Hepatocyte (in vitro differentiated cells): Measurements from ENCODE around the gene LIN54.

Source experiments
- EZH2 ChIP-seq: fragments of 200-600 bp; sonication (generic); IDR thresholded peaks from 2 replicates; pipeline ENCODE4 v1.6.1; 2016; ENCODE audit warnings: antibody characterized with exemption, mild to moderate bottlenecking, borderline replicate concordance
- EZH2phosphoT487 ChIP-seq: fragments of 200-600 bp; sonication (generic); IDR thresholded peaks from one replicate; pipeline ENCODE4 v1.6.1; 2018; ENCODE audit warnings: antibody characterized with exemption, mild to moderate bottlenecking, low read depth, moderate library complexity; ENCODE audit not compliant: unreplicated experiment, severe bottlenecking
- TF ChIP-seq, protein P1 (sequence below): fragments of 200-600 bp; sonication (generic); IDR thresholded peaks from 2 replicates; pipeline ENCODE4 v1.5.1; 2016; ENCODE audit warnings: antibody characterized with exemption, mild to moderate bottlenecking; ENCODE audit not compliant: poor library complexity

DNA sequence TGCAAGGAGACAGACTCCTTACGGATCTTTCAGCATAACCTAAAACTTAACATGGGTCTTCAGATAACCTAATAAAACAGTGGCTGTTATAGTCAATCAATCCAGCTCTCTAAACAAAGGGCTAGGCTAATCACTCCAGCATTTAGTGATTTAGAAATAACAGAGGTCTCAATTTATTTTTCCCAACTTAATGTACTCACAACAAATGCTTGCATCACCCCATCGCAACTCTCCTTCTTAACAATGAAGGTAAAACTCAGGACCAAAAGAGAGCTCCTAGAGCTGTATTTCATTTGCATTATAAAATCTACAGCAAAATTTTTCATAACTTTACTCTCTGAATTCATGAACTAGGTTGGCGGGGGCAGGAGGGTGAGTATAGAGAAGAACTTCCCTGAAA, 1.1 kb downstream of the LIN54 start:
- TF ChIP-seq, protein P1, sequence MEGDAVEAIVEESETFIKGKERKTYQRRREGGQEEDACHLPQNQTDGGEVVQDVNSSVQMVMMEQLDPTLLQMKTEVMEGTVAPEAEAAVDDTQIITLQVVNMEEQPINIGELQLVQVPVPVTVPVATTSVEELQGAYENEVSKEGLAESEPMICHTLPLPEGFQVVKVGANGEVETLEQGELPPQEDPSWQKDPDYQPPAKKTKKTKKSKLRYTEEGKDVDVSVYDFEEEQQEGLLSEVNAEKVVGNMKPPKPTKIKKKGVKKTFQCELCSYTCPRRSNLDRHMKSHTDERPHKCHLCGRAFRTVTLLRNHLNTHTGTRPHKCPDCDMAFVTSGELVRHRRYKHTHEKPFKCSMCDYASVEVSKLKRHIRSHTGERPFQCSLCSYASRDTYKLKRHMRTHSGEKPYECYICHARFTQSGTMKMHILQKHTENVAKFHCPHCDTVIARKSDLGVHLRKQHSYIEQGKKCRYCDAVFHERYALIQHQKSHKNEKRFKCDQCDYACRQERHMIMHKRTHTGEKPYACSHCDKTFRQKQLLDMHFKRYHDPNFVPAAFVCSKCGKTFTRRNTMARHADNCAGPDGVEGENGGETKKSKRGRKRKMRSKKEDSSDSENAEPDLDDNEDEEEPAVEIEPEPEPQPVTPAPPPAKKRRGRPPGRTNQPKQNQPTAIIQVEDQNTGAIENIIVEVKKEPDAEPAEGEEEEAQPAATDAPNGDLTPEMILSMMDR, result no peak
- TF ChIP-seq EZH2 (no peak), EZH2phosphoT487 (no peak)
